H1 (cell line): ENCODE measurements around the gene MAGI2. TPM values are rescaled to one million over a fixed set of nuclear protein-coding genes. Genes with fewer than 3 reads are reported as not detected.

Experiments used
- CTCF ChIA-PET: fragments of 300-600 bp; sonication (Branson Sonifier 250); formaldehyde crosslinking; loops from one replicate; lab custom pipeline; 2021; ENCODE audit not compliant: partially characterized antibody; lab: Charles Lee
- POLR2A ChIA-PET: fragments of 300-600 bp; sonication (Branson Sonifier 250); formaldehyde crosslinking; loops from one replicate; lab custom pipeline; 2021; ENCODE audit warnings: inconsistent platforms; ENCODE audit not compliant: partially characterized antibody; lab: Charles Lee
- DNase-seq, 2 experiments: peaks; one replicate each; pipeline versions ENCODE4 v3.0.0 to v3.0.0-alpha.2; 2010 to 2022; ENCODE audit warnings: low spot score in 2 of 2, low read depth in 1 of 2, mixed read lengths in 1 of 2
- FAIRE-seq: peaks from 2 replicates; lab custom pipeline; 2011; peaks lifted over from hg19 to GRCh38; lab: Jason Lieb, UNC
- H2AFZ ChIP-seq: 2 replicates; pipeline ENCODE4 v1.8.1; 2012; ENCODE audit warnings: low read length, inconsistent platforms
- H2AK5ac ChIP-seq: 2 replicates; pipeline ENCODE4 v1.6.1; 2013; ENCODE audit warnings: low read depth, low read length
- H2BK120ac ChIP-seq: replicated peaks from 2 replicates; pipeline ENCODE3; 2013; ENCODE audit warnings: low read depth, low read length, inconsistent platforms
- H2BK12ac ChIP-seq: 2 replicates; pipeline ENCODE4 v1.6.1; 2013; ENCODE audit warnings: low read depth, low read length
- H2BK15ac ChIP-seq: 2 replicates; pipeline ENCODE4 v1.6.1; 2013; ENCODE audit warnings: low read length
- H2BK20ac ChIP-seq: 2 replicates; pipeline ENCODE4 v1.6.1; 2013; ENCODE audit warnings: low read length
- H2BK5ac ChIP-seq: 2 replicates; pipeline ENCODE4 v1.6.1; 2013; ENCODE audit warnings: low read depth, low read length
- H3K14ac ChIP-seq: 2 replicates; pipeline ENCODE4 v1.6.1; 2013; ENCODE audit warnings: inconsistent platforms; ENCODE audit not compliant: insufficient read length
- H3K18ac ChIP-seq: 2 replicates; pipeline ENCODE4 v1.6.1; 2013; ENCODE audit warnings: low read length; ENCODE audit errors: extremely low read depth
- H3K23ac ChIP-seq: 2 replicates; pipeline ENCODE4 v1.6.1; 2013; ENCODE audit warnings: inconsistent platforms; ENCODE audit not compliant: insufficient read length
- H3K23me2 ChIP-seq: 2 replicates; pipeline ENCODE4 v1.6.1; 2013; ENCODE audit warnings: low read depth, low read length
- H3K27ac ChIP-seq: 2 replicates; pipeline ENCODE4 v1.6.1; 2011; ENCODE audit warnings: low read depth, low read length, inconsistent platforms
- H3K27me3 ChIP-seq, 4 experiments: replicated peaks in 1 of 4; 1 replicate in 1 of 4; 2 replicates in 3 of 4; pipeline versions ENCODE4 v1.6.1 to v1.8.1; 2011 to 2013; ENCODE audit warnings: low read length in 3 of 4, mild to moderate bottlenecking in 3 of 4, inconsistent platforms in 2 of 4, mixed read lengths in 2 of 4, moderate library complexity in 1 of 4; ENCODE audit not compliant: control insufficient read depth in 3 of 4, insufficient read depth in 3 of 4; ENCODE audit errors: extremely low read depth in 1 of 4
- H3K36me3 ChIP-seq, 4 experiments: 2 replicates each; pipeline versions ENCODE4 v1.6.1 to v1.8.1; 2011 to 2013; ENCODE audit warnings: mild to moderate bottlenecking in 4 of 4, low read length in 3 of 4, moderate library complexity in 2 of 4, control low read depth in 1 of 4, inconsistent platforms in 1 of 4; ENCODE audit not compliant: insufficient read depth in 4 of 4, control insufficient read depth in 2 of 4
- H3K4ac ChIP-seq: replicated peaks from 2 replicates; pipeline ENCODE3; 2013; ENCODE audit warnings: low read length, low read depth, mixed read lengths, inconsistent platforms; ENCODE audit not compliant: insufficient read length
- H3K4me1 ChIP-seq, 4 experiments: replicated peaks in 1 of 4; 1 replicate in 1 of 4; 2 replicates in 3 of 4; pipeline versions ENCODE4 v1.6.1 to v1.8.1; 2011 to 2013; ENCODE audit warnings: low read length in 3 of 4, inconsistent platforms in 2 of 4, mixed read lengths in 1 of 4; ENCODE audit not compliant: insufficient read depth in 4 of 4, control insufficient read depth in 3 of 4
- H3K4me2 ChIP-seq, 2 experiments: 2 replicates each; pipeline versions ENCODE4 v1.6.1 to v1.8.1; 2011 to 2013; ENCODE audit warnings: low read depth in 2 of 2, low read length in 2 of 2, control low read depth in 1 of 2, inconsistent platforms in 1 of 2, mild to moderate bottlenecking in 1 of 2; ENCODE audit not compliant: insufficient read depth in 1 of 2
- H3K4me3 ChIP-seq, 4 experiments: fragments of 200-600, 300-600 bp in 1 of 4; sonication (generic), shearing (Covaris generic), sonication (Bioruptor Twin) in 1 of 4; 2 replicates each; pipeline versions ENCODE4 v1.5.1 to v1.8.1; 2011 to 2016; ENCODE audit warnings: low read length in 4 of 4, low read depth in 3 of 4, control low read depth in 2 of 4, inconsistent platforms in 2 of 4, mild to moderate bottlenecking in 2 of 4, mixed read lengths in 1 of 4, moderate library complexity in 1 of 4; ENCODE audit not compliant: insufficient read depth in 2 of 4; ENCODE audit errors: extremely low read depth in 1 of 4
- H3K56ac ChIP-seq: replicated peaks from 2 replicates; pipeline ENCODE3; 2013; ENCODE audit warnings: low read depth, mild to moderate bottlenecking, mixed read lengths, low read length, inconsistent platforms; ENCODE audit not compliant: insufficient read length
- H3K79me1 ChIP-seq: 2 replicates; pipeline ENCODE4 v1.6.1; 2013; ENCODE audit warnings: low read depth, low read length, control low read depth
- H3K79me2 ChIP-seq, 2 experiments: 2 replicates each; pipeline versions ENCODE4 v1.6.1 to v1.8.1; 2012 to 2013; ENCODE audit warnings: low read length in 2 of 2, mild to moderate bottlenecking in 2 of 2, inconsistent platforms in 1 of 2; ENCODE audit not compliant: insufficient read depth in 2 of 2, control insufficient read depth in 1 of 2
- H3K9ac ChIP-seq, 4 experiments: replicated peaks in 1 of 4; 1 replicate in 1 of 4; 2 replicates in 3 of 4; pipeline versions ENCODE4 v1.6.1 to v1.8.1; 2011 to 2013; ENCODE audit warnings: low read depth in 3 of 4, low read length in 3 of 4, control low read depth in 2 of 4, mild to moderate bottlenecking in 2 of 4, moderate library complexity in 2 of 4, inconsistent platforms in 1 of 4; ENCODE audit errors: extremely low read depth in 1 of 4
- H3K9me3 ChIP-seq, 2 experiments: 2 replicates each; pipeline versions ENCODE4 v1.6.1 to v1.8.1; 2012 to 2013; ENCODE audit warnings: mild to moderate bottlenecking in 2 of 2, moderate library complexity in 2 of 2, control low read depth in 1 of 2, inconsistent platforms in 1 of 2, low read depth in 1 of 2, low read length in 1 of 2, mixed read lengths in 1 of 2; ENCODE audit not compliant: insufficient read depth in 2 of 2
- H4K20me1 ChIP-seq, 2 experiments: replicated peaks in 1 of 2; 2 replicates each; pipeline versions ENCODE3 to v1.8.1; 2011 to 2013; ENCODE audit warnings: inconsistent platforms in 2 of 2, low read length in 2 of 2, mild to moderate bottlenecking in 1 of 2; ENCODE audit not compliant: insufficient read depth in 2 of 2, control insufficient read depth in 1 of 2
- H4K5ac ChIP-seq: 2 replicates; pipeline ENCODE4 v1.6.1; 2013; ENCODE audit warnings: low read length, low read depth, mixed read lengths, inconsistent platforms; ENCODE audit not compliant: insufficient read length
- H4K8ac ChIP-seq: 2 replicates; pipeline ENCODE4 v1.8.0; 2013; ENCODE audit warnings: mild to moderate bottlenecking, moderate library complexity, low read length, inconsistent platforms; ENCODE audit not compliant: insufficient read depth; ENCODE audit errors: extremely low read depth
- H4K91ac ChIP-seq: replicated peaks from 2 replicates; pipeline ENCODE3; 2013; ENCODE audit warnings: low read length, mixed read lengths, inconsistent platforms; ENCODE audit not compliant: insufficient read length
- BRCA1 ChIP-seq: IDR thresholded peaks from 2 replicates; pipeline ENCODE4 v1.6.1; 2012; ENCODE audit warnings: low read depth, low read length, improper control_type of control experiment
- EP300 ChIP-seq, 2 experiments: IDR thresholded peaks; 1 replicate in 1 of 2; 2 replicates in 1 of 2; pipeline ENCODE4 v1.6.1; 2011 to 2012; ENCODE audit warnings: low read depth in 2 of 2, low read length in 2 of 2, mild to moderate bottlenecking in 2 of 2, borderline replicate concordance in 1 of 2, inconsistent platforms in 1 of 2, moderate library complexity in 1 of 2
- GTF2F1 ChIP-seq: IDR thresholded peaks from 2 replicates; pipeline ENCODE4 v1.6.1; 2012; ENCODE audit warnings: low read depth, low read length, improper control_type of control experiment, borderline replicate concordance
- HDAC2 ChIP-seq, 2 experiments: fragments of 300-600 bp in 1 of 2; sonication (generic) in 1 of 2; IDR thresholded peaks; 2 replicates each; pipeline ENCODE4 v1.6.1; 2011 to 2012; ENCODE audit warnings: low read depth in 2 of 2, low read length in 2 of 2, mild to moderate bottlenecking in 2 of 2, moderate library complexity in 2 of 2, borderline replicate concordance in 1 of 2, inconsistent platforms in 1 of 2
- JUN ChIP-seq: IDR thresholded peaks from 2 replicates; pipeline ENCODE4 v1.6.1; 2011; ENCODE audit warnings: low read depth, mild to moderate bottlenecking, improper control_type of control experiment, low read length
- PHF8 ChIP-seq: fragments of 200-600 bp; sonication (generic); conservative IDR thresholded peaks from 2 replicates; pipeline ENCODE4 v1.7.1; 2012; ENCODE audit warnings: low read depth, mild to moderate bottlenecking, inconsistent platforms, low read length, moderate library complexity
- POLR2AphosphoS5 ChIP-seq: IDR thresholded peaks from 2 replicates; pipeline ENCODE4 v1.6.1; 2011; ENCODE audit warnings: low read depth, low read length
- RFX5 ChIP-seq: IDR thresholded peaks from 2 replicates; pipeline ENCODE4 v1.6.1; 2011; ENCODE audit warnings: low read depth, low read length, improper control_type of control experiment, borderline replicate concordance
- SP4 ChIP-seq: IDR thresholded peaks from 2 replicates; pipeline ENCODE4 v1.6.1; 2012; ENCODE audit warnings: low read length, inconsistent platforms
- SUZ12 ChIP-seq: fragments of 200-600 bp; sonication (generic); IDR thresholded peaks from 2 replicates; pipeline ENCODE4 v1.6.1; 2012; ENCODE audit warnings: mild to moderate bottlenecking, inconsistent platforms, low read length, moderate library complexity, mixed read lengths
- TBP ChIP-seq: IDR thresholded peaks from 2 replicates; pipeline ENCODE4 v1.6.1; 2011; ENCODE audit warnings: low read depth, low read length, improper control_type of control experiment
- polyA plus RNA-seq, 7 experiments: library from polyadenylated mRNA; depleted of rRNA in 3 of 7; stranded (reverse) in 5 of 7; unstranded in 2 of 7; fragments of >200 nt in 5 of 7; fragments of 200-250 nt in 2 of 7; gene quantifications; 1 replicate in 5 of 7; 2 replicates in 1 of 7; 4 replicates in 1 of 7; pipeline versions ENCODE4 v1.2.1 to v1.2.3, GENCODE V29; 2011 to 2013; ENCODE audit warnings: missing spikeins in 2 of 7, mixed read lengths in 2 of 7
- total RNA-seq: library from RNA; stranded (reverse); fragmentation: NEBNext Ultra II Directional; extraction: Animal tissue kit (Norgen Biotek cat#: 25700); gene quantifications from 2 replicates; pipeline ENCODE4 v1.2.1, GENCODE V29; 2021

MAGI2 gene
- total and polyA plus RNA-seq, 2 of the 8 experiments (the other 6 are each of a cell fraction or from before 2014, with no cell fraction given) = 6.0 to 27.3 TPM

- H4K5ac ChIP-seq = no peak overlapping the region
- H3K9me3 ChIP-seq = no peaks in the 10 kb centered on the region
- H3K4ac ChIP-seq = no peak overlapping the region
- H3K4me1 ChIP-seq = no peaks in the 10 kb centered on the region
- H3K23me2 ChIP-seq = no peaks in the 10 kb centered on the region
- H3K9ac ChIP-seq = no peak overlapping the region
- ChIA-PET POLR2A (interaction anchor here (0.6 kb wide), 1 partner anchor 85 kb away, joined by 3 read pairs; no protein-coding TSS in a partner anchor), CTCF (interaction anchor here (0.8 kb wide), 1 partner anchor 81 kb away, joined by 3 read pairs; no protein-coding TSS in a partner anchor)
- no peak overlapping the region for H3K14ac ChIP-seq
- no peak overlapping the region for H2BK20ac ChIP-seq
- H2BK15ac ChIP-seq = no peak overlapping the region
- H2BK5ac ChIP-seq = no peak overlapping the region
- no peak overlapping the region for H4K91ac ChIP-seq
- no peak overlapping the region for H2AFZ ChIP-seq
- no peak overlapping the region for H3K27ac ChIP-seq
- no peaks in the 10 kb centered on the region for H3K79me2 ChIP-seq
- H3K18ac ChIP-seq = no peak overlapping the region
- H3K4me2 ChIP-seq = no peak overlapping the region
- FAIRE-seq = no peak
- no peaks in the 10 kb centered on the region for H3K79me1 ChIP-seq
- H4K8ac ChIP-seq = no peak overlapping the region
- H3K36me3 ChIP-seq = no peaks in the 10 kb centered on the region
- DNase-seq = no peak
- H2BK12ac ChIP-seq = no peak overlapping the region
- H2BK120ac ChIP-seq = no peak overlapping the region
- no peak overlapping the region for H3K4me3 ChIP-seq
- TF ChIP-seq PHF8 = no peak
- no peak for TF ChIP-seq RFX5
- TF ChIP-seq HDAC2 (IDR thresholded peaks at IDR 0.05; ENCODE audit: borderline replicate concordance in 1 of 2, low read depth in 2 of 2, low read length in 2 of 2) = no peak
- TF ChIP-seq BRCA1 = no peak
- TF ChIP-seq SP4 = no peak
- TF ChIP-seq SUZ12 = no peak
- no peak for TF ChIP-seq GTF2F1
- TF ChIP-seq JUN = no peak
- no peak for TF ChIP-seq TBP
- no peak for TF ChIP-seq POLR2AphosphoS5
- no peak for TF ChIP-seq EP300 (IDR thresholded peaks at IDR 0.05; ENCODE audit: borderline replicate concordance in 1 of 2, low read depth in 2 of 2, low read length in 2 of 2)
- H3K27me3 ChIP-seq = no peaks in the 10 kb centered on the region
- H4K20me1 ChIP-seq = no peaks in the 10 kb centered on the region
- no peak overlapping the region for H2AK5ac ChIP-seq
- no peak overlapping the region for H3K56ac ChIP-seq
- no peak overlapping the region for H3K23ac ChIP-seq
These were observed 1352.4 kb downstream of the MAGI2 start for GRCh38 chr7:78101076-78101475.
